Fibroblast of mammary gland (primary cell): ENCODE results near the gene RNF115.
A peak's percentile ranks its signal among the peaks of the same experiment; 100 is the strongest.

Experiments used
- DNase-seq: peaks from one replicate; pipeline ENCODE4 v3.0.0-alpha.2; 2010; ENCODE audit warnings: low read depth
- H3K4me3 ChIP-seq: 2 replicates; pipeline ENCODE4 v1.5.1; 2011; ENCODE audit warnings: low read depth, mild to moderate bottlenecking, low read length, moderate library complexity; ENCODE audit not compliant: control insufficient read depth
- CTCF ChIP-seq: conservative IDR thresholded peaks from 2 replicates; pipeline ENCODE4 v1.5.1; 2011; ENCODE audit warnings: low read depth, low read length, inconsistent platforms; ENCODE audit not compliant: control insufficient read depth, insufficient read depth

RNF115 gene

GRCh38 chr1:145786271-145786670 is 37.6 kb downstream of the RNF115 start:
- TF ChIP-seq CTCF, result no peak
- no peak overlapping the region for H3K4me3 ChIP-seq
- no peak for DNase-seq

GRCh38 chr1:145785547-145785946 is 38.3 kb downstream of the RNF115 start:
- TF ChIP-seq CTCF, result no peak
- no peak overlapping the region for H3K4me3 ChIP-seq
- DNase-seq, result no peak

GRCh38 chr1:145784409-145784808 is 39.5 kb downstream of the RNF115 start:
- no peak for DNase-seq
- H3K4me3 ChIP-seq, result no peak overlapping the region
- TF ChIP-seq CTCF, result no peak

GRCh38 chr1:145782272-145783099 is 41.4 kb downstream of the RNF115 start:
- no peak overlapping the region for H3K4me3 ChIP-seq
- DNase-seq, result peak; percentile 94
- TF ChIP-seq CTCF, result no peak

- no peak overlapping the region for H3K4me3 ChIP-seq
- no peak for DNase-seq
- TF ChIP-seq CTCF, result no peak
These were observed 45.8 kb downstream of the RNF115 start for GRCh38 chr1:145778146-145778540.

GRCh38 chr1:145777357-145778145 is 46.3 kb downstream of the RNF115 start:
- TF ChIP-seq CTCF, result no peak
- no peak overlapping the region for H3K4me3 ChIP-seq
- peak; percentile 37 for DNase-seq
